ENCODE results near the gene PRMT9.
A peak's percentile ranks its signal among the peaks of the same experiment; 100 is the strongest.

PRMT9 gene

GRCh38 chr4:147616849-147617172, 67.2 kb downstream of the PRMT9 start:
- ATAC-seq, result peak; percentile 2

GRCh38 chr4:147610686-147611085, 73.3 kb downstream of the PRMT9 start:
- no peak overlapping the region for H3K4me3 Mint-ChIP-seq
- no peaks in the 10 kb centered on the region for H3K4me1 Mint-ChIP-seq
- H3K9me3 Mint-ChIP-seq, result no peaks in the 10 kb centered on the region
- ATAC-seq, result no peak
- DNase-seq (ENCODE audit: low spot score in 2 of 2), result no peak
- no peak overlapping the region for H3K27ac Mint-ChIP-seq
- H3K36me3 Mint-ChIP-seq, result no peaks in the 10 kb centered on the region

More at GRCh38 chr4:147616849-147617172, 67.2 kb downstream of the PRMT9 start:
- peaks cover 18% of the 10 kb centered on the region for H3K4me1 Mint-ChIP-seq
- DNase-seq (ENCODE audit: low spot score in 2 of 2), result no peak
- H3K4me3 Mint-ChIP-seq, result peak overlapping the region; percentile 92
- H3K36me3 Mint-ChIP-seq, result peaks cover 24% of the 10 kb centered on the region
- H3K27ac Mint-ChIP-seq, result peak overlapping the region; percentile 96
- no peaks in the 10 kb centered on the region for H3K9me3 Mint-ChIP-seq

GRCh38 chr4:147607471-147607870, 76.5 kb downstream of the PRMT9 start:
- H3K9me3 Mint-ChIP-seq, result no peaks in the 10 kb centered on the region
- no peaks in the 10 kb centered on the region for H3K4me1 Mint-ChIP-seq

GRCh38 chr4:147605499-147605898, 78.5 kb downstream of the PRMT9 start:
- DNase-seq (ENCODE audit: low spot score in 2 of 2) (no peak), ATAC-seq (no peak)
- no peak overlapping the region for H3K4me3 Mint-ChIP-seq
- no peaks in the 10 kb centered on the region for H3K9me3 Mint-ChIP-seq
- H3K27ac Mint-ChIP-seq, result no peak overlapping the region
- H3K36me3 Mint-ChIP-seq, result no peaks in the 10 kb centered on the region
- H3K4me1 Mint-ChIP-seq, result no peaks in the 10 kb centered on the region

More at GRCh38 chr4:147607471-147607870, 76.5 kb downstream of the PRMT9 start:
- ATAC-seq (no peak), DNase-seq (ENCODE audit: low spot score in 2 of 2) (no peak)
- Mint-ChIP-seq H3K36me3 (no peaks in the 10 kb centered on the region), H3K27ac (no peak overlapping the region), H3K4me3 (no peak overlapping the region)

- Mint-ChIP-seq H3K9me3 (no peaks in the 10 kb centered on the region), H3K27ac (no peak overlapping the region), H3K36me3 (no peaks in the 10 kb centered on the region), H3K4me3 (no peak overlapping the region), H3K4me1 (no peaks in the 10 kb centered on the region)
- DNase-seq (ENCODE audit: low spot score in 2 of 2), result no peak
- no peak for ATAC-seq
Observed at GRCh38 chr4:147599769-147600168, 84.2 kb downstream of the PRMT9 start.

GRCh38 chr4:147599206-147599605, 84.8 kb downstream of the PRMT9 start:
- Mint-ChIP-seq H3K36me3 (no peaks in the 10 kb centered on the region), H3K4me3 (no peak overlapping the region), H3K27ac (no peak overlapping the region), H3K4me1 (peaks cover 4% of the 10 kb centered on the region), H3K9me3 (no peaks in the 10 kb centered on the region)
- ATAC-seq (no peak), DNase-seq (ENCODE audit: low spot score in 2 of 2) (no peak)

GRCh38 chr4:147597561-147597960, 86.4 kb downstream of the PRMT9 start:
- DNase-seq (ENCODE audit: low spot score in 2 of 2) (no peak), ATAC-seq (no peak)
- Mint-ChIP-seq H3K4me1 (peaks cover 6% of the 10 kb centered on the region), H3K4me3 (no peak overlapping the region), H3K27ac (no peak overlapping the region), H3K36me3 (no peaks in the 10 kb centered on the region), H3K9me3 (no peaks in the 10 kb centered on the region)

- Mint-ChIP-seq H3K4me1 (peaks cover 6% of the 10 kb centered on the region), H3K27ac (no peak overlapping the region), H3K4me3 (no peak overlapping the region), H3K36me3 (no peaks in the 10 kb centered on the region), H3K9me3 (no peaks in the 10 kb centered on the region)
- DNase-seq (ENCODE audit: low spot score in 2 of 2) (no peak), ATAC-seq (no peak)
Observed at GRCh38 chr4:147596981-147597380, 87.0 kb downstream of the PRMT9 start.

GRCh38 chr4:147596377-147596776, 87.6 kb downstream of the PRMT9 start:
- Mint-ChIP-seq H3K4me1 (peaks cover 6% of the 10 kb centered on the region), H3K4me3 (no peak overlapping the region), H3K27ac (no peak overlapping the region), H3K9me3 (no peaks in the 10 kb centered on the region), H3K36me3 (no peaks in the 10 kb centered on the region)
- DNase-seq (ENCODE audit: low spot score in 2 of 2), result no peak
- ATAC-seq, result no peak

GRCh38 chr4:147594578-147594977, 89.4 kb downstream of the PRMT9 start:
- H3K9me3 Mint-ChIP-seq, result no peaks in the 10 kb centered on the region
- peak; percentile 45 for ATAC-seq

GRCh38 chr4:147594107-147594506, 89.9 kb downstream of the PRMT9 start:
- Mint-ChIP-seq H3K36me3 (no peaks in the 10 kb centered on the region), H3K9me3 (no peaks in the 10 kb centered on the region), H3K4me3 (no peak overlapping the region), H3K27ac (no peak overlapping the region), H3K4me1 (peaks cover 6% of the 10 kb centered on the region)
- ATAC-seq, result peak; percentile 21
- DNase-seq (ENCODE audit: low spot score in 2 of 2), result no peak

More at GRCh38 chr4:147594578-147594977, 89.4 kb downstream of the PRMT9 start:
- Mint-ChIP-seq H3K36me3 (no peaks in the 10 kb centered on the region), H3K4me3 (no peak overlapping the region), H3K4me1 (peaks cover 6% of the 10 kb centered on the region), H3K27ac (no peak overlapping the region)
- no peak for DNase-seq (ENCODE audit: low spot score in 2 of 2)

GRCh38 chr4:147591106-147591505, 92.9 kb downstream of the PRMT9 start:
- peaks cover 6% of the 10 kb centered on the region for H3K4me1 Mint-ChIP-seq

GRCh38 chr4:147590249-147590920, 93.6 kb downstream of the PRMT9 start:
- ATAC-seq (no peak), DNase-seq (ENCODE audit: low spot score in 2 of 2) (peak; percentile 17 to 66)
- H3K9me3 Mint-ChIP-seq, result no peaks in the 10 kb centered on the region
- no peak overlapping the region for H3K27ac Mint-ChIP-seq
- peaks cover 6% of the 10 kb centered on the region for H3K4me1 Mint-ChIP-seq
- no peak overlapping the region for H3K4me3 Mint-ChIP-seq
- no peaks in the 10 kb centered on the region for H3K36me3 Mint-ChIP-seq

More at GRCh38 chr4:147591106-147591505, 92.9 kb downstream of the PRMT9 start:
- Mint-ChIP-seq H3K9me3 (no peaks in the 10 kb centered on the region), H3K4me3 (no peak overlapping the region), H3K27ac (no peak overlapping the region), H3K36me3 (no peaks in the 10 kb centered on the region)
- DNase-seq (ENCODE audit: low spot score in 2 of 2) (no peak), ATAC-seq (no peak)

GRCh38 chr4:147589586-147589985, 94.4 kb downstream of the PRMT9 start:
- no peak overlapping the region for H3K27ac Mint-ChIP-seq
- no peak for ATAC-seq

More at GRCh38 chr4:147589586-147589985, 94.4 kb downstream of the PRMT9 start:
- no peaks in the 10 kb centered on the region for H3K9me3 Mint-ChIP-seq
- no peak overlapping the region for H3K4me3 Mint-ChIP-seq
- DNase-seq (ENCODE audit: low spot score in 2 of 2), result no peak
- H3K36me3 Mint-ChIP-seq, result no peaks in the 10 kb centered on the region
- peaks cover 6% of the 10 kb centered on the region for H3K4me1 Mint-ChIP-seq

Measured in stimulated activated effector memory CD8-positive, alpha-beta T cell treated with anti-CD3 and anti-CD28 coated beads, Interleukin-12 subunit alpha, Interleukin-12 subunit beta, amount 100 ng/mL, for 72 hours (primary cell).